Neural progenitor cell (in vitro differentiated cells): ENCODE results near the gene MSLN.

Experiments used
- EZH2phosphoT487 ChIP-seq: fragments of 200-600 bp; sonication (generic); IDR thresholded peaks from 2 replicates; pipeline ENCODE4 v1.6.1; 2017; ENCODE audit warnings: antibody characterized with exemption
- TF ChIP-seq, protein P1 (sequence below): fragments of 200-600 bp; sonication (generic); IDR thresholded peaks from 2 replicates; pipeline ENCODE4 v1.5.1; 2017; ENCODE audit warnings: antibody characterized with exemption, mild to moderate bottlenecking

DNA sequence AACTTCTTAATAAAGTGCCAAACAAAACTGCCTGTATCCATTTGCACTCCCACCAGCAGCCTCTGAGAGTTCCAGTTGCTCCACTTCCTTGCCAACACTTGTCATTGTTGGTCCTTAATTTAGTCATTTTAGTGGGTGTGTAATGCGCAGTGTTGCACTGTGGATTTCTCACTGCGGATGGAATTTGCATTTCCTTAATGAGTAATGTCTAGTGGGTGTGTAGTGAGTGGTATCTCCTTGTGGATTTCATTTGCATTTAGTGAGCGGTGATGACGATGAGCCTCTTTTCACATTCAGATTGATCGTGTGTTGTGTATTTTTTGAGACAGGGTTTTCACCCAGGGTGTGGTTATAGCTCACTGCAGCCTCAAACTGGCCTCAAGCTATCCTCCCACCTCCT, 4.1 kb upstream of the MSLN start:
- TF ChIP-seq, protein P1, sequence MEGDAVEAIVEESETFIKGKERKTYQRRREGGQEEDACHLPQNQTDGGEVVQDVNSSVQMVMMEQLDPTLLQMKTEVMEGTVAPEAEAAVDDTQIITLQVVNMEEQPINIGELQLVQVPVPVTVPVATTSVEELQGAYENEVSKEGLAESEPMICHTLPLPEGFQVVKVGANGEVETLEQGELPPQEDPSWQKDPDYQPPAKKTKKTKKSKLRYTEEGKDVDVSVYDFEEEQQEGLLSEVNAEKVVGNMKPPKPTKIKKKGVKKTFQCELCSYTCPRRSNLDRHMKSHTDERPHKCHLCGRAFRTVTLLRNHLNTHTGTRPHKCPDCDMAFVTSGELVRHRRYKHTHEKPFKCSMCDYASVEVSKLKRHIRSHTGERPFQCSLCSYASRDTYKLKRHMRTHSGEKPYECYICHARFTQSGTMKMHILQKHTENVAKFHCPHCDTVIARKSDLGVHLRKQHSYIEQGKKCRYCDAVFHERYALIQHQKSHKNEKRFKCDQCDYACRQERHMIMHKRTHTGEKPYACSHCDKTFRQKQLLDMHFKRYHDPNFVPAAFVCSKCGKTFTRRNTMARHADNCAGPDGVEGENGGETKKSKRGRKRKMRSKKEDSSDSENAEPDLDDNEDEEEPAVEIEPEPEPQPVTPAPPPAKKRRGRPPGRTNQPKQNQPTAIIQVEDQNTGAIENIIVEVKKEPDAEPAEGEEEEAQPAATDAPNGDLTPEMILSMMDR = no peak
- TF ChIP-seq EZH2phosphoT487 = no peak
